ENCODE results near the gene B4GALT3.

Gene B4GALT3

GRCh38 chr1:161193561-161194235, 16.4 kb upstream of the B4GALT3 start:
- H3K27ac ChIP-seq (ENCODE audit: low read length), result no peak overlapping the region
- no peaks in the 10 kb centered on the region for H3K27me3 ChIP-seq (ENCODE audit: insufficient read depth, low read length)
- no peak overlapping the region for H3K9ac ChIP-seq (ENCODE audit: low read depth, low read length)
- no peaks in the 10 kb centered on the region for H3K9me3 ChIP-seq (ENCODE audit: insufficient read depth, low read depth, low read length)
- no peaks in the 10 kb centered on the region; the same call in 1 of the 2 replicates for H3K36me3 ChIP-seq (ENCODE audit: insufficient read depth, low read depth, low read length)
- no peak overlapping the region for H3K4me3 ChIP-seq (ENCODE audit: low read length)
- peaks cover 18% of the 10 kb centered on the region for H3K4me1 ChIP-seq (ENCODE audit: insufficient read depth, low read length)

GRCh38 chr1:161192476-161193465, 15.5 kb upstream of the B4GALT3 start:
- Histone ChIP-seq H3K27ac (ENCODE audit: low read length) (no peak overlapping the region), H3K4me3 (ENCODE audit: low read length) (no peak overlapping the region), H3K4me1 (ENCODE audit: insufficient read depth, low read length) (peaks cover 12% of the 10 kb centered on the region), H3K9me3 (ENCODE audit: insufficient read depth, low read depth, low read length) (no peaks in the 10 kb centered on the region), H3K9ac (ENCODE audit: low read depth, low read length) (no peak overlapping the region), H3K36me3 (ENCODE audit: insufficient read depth, low read depth, low read length) (no peaks in the 10 kb centered on the region; the same call in 1 of the 2 replicates), H3K27me3 (ENCODE audit: insufficient read depth, low read length) (no peaks in the 10 kb centered on the region)

GRCh38 chr1:161191971-161192370, 14.7 kb upstream of the B4GALT3 start:
- no peak overlapping the region for H3K27ac ChIP-seq (ENCODE audit: low read length)
- peaks cover 6% of the 10 kb centered on the region for H3K4me1 ChIP-seq (ENCODE audit: insufficient read depth, low read length)
- H3K27me3 ChIP-seq (ENCODE audit: insufficient read depth, low read length), result no peaks in the 10 kb centered on the region
- H3K36me3 ChIP-seq (ENCODE audit: insufficient read depth, low read depth, low read length), result no peaks in the 10 kb centered on the region; the same call in 1 of the 2 replicates
- H3K9me3 ChIP-seq (ENCODE audit: insufficient read depth, low read depth, low read length), result no peaks in the 10 kb centered on the region
- no peak overlapping the region for H3K9ac ChIP-seq (ENCODE audit: low read depth, low read length)
- H3K4me3 ChIP-seq (ENCODE audit: low read length), result no peak overlapping the region

DNA sequence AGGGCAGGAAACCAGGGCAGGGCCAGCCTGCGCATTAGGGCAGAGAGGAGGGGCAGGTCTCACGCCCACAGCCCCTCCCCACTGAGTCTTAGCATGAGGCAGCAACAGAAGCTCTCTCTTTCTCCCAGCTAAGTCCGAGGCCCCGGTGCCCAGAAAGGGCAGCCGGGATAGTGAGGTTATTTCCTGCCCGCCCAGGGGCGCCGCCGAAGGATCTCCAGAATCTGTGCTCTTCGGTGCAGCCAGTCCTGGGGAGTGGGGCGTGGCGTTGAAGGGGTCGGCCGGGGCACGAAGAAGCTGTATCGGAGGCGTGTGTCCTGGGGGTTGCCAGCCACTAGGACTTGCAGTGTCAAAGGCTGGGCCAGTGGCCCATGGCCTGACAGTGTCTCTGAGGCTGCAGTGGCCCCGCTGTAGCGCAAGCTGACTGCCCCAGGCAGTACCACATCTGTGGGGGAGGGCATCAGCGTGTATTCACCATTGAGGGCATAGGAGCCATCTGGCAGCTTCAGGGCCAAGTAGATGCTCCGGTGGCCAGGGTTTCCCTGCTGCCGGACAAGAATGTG, 13.7 kb upstream of the B4GALT3 start:
- no peaks in the 10 kb centered on the region for H3K4me1 ChIP-seq (ENCODE audit: insufficient read depth, low read length)
- H3K27me3 ChIP-seq (ENCODE audit: insufficient read depth, low read length), result no peaks in the 10 kb centered on the region
- no peak overlapping the region for H3K4me3 ChIP-seq (ENCODE audit: low read length)
- H3K36me3 ChIP-seq (ENCODE audit: insufficient read depth, low read depth, low read length), result no peaks in the 10 kb centered on the region; the same call in 1 of the 2 replicates
- no peak overlapping the region for H3K9ac ChIP-seq (ENCODE audit: low read depth, low read length)
- H3K27ac ChIP-seq (ENCODE audit: low read length), result no peak overlapping the region
- H3K9me3 ChIP-seq (ENCODE audit: insufficient read depth, low read depth, low read length), result no peaks in the 10 kb centered on the region

GRCh38 chr1:161189036-161189435, 11.7 kb upstream of the B4GALT3 start:
- Histone ChIP-seq H3K4me3 (ENCODE audit: low read length) (no peak overlapping the region), H3K4me1 (ENCODE audit: insufficient read depth, low read length) (no peaks in the 10 kb centered on the region), H3K9me3 (ENCODE audit: insufficient read depth, low read depth, low read length) (no peaks in the 10 kb centered on the region), H3K36me3 (ENCODE audit: insufficient read depth, low read depth, low read length) (no peaks in the 10 kb centered on the region; the same call in 1 of the 2 replicates), H3K27ac (ENCODE audit: low read length) (no peak overlapping the region), H3K27me3 (ENCODE audit: insufficient read depth, low read length) (no peaks in the 10 kb centered on the region), H3K9ac (ENCODE audit: low read depth, low read length) (no peak overlapping the region)

- H3K27ac ChIP-seq (ENCODE audit: low read length), result no peak overlapping the region
- no peak overlapping the region for H3K4me3 ChIP-seq (ENCODE audit: low read length)
- no peaks in the 10 kb centered on the region for H3K9me3 ChIP-seq (ENCODE audit: insufficient read depth, low read depth, low read length)
- no peaks in the 10 kb centered on the region for H3K4me1 ChIP-seq (ENCODE audit: insufficient read depth, low read length)
- H3K27me3 ChIP-seq (ENCODE audit: insufficient read depth, low read length), result no peaks in the 10 kb centered on the region
- no peaks in the 10 kb centered on the region; the same call in 1 of the 2 replicates for H3K36me3 ChIP-seq (ENCODE audit: insufficient read depth, low read depth, low read length)
- H3K9ac ChIP-seq (ENCODE audit: low read depth, low read length), result no peak overlapping the region
Observed at GRCh38 chr1:161188381-161188780, 11.1 kb upstream of the B4GALT3 start.

DNA sequence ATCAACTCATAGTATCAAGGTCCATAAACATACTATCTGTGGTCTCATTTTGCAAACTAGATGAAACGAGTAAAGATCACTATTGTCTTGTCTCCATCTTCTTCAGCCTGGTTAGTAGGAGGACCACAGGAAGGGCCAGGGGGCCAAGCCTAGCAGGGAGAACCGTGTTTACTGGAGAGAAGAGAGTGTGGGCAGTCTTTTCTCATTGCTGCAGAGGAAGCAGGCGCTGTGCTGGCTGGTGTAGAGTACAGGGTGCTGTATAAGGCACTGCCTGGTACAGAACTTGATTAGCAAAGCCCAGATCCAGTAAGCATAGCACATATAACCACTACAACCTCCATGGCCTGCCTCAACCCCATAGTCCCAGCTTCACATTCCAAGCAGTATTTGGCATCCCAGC, 10.0 kb upstream of the B4GALT3 start:
- no peak overlapping the region for H3K9ac ChIP-seq (ENCODE audit: low read depth, low read length)
- no peaks in the 10 kb centered on the region for H3K27me3 ChIP-seq (ENCODE audit: insufficient read depth, low read length)
- no peaks in the 10 kb centered on the region; the same call in 1 of the 2 replicates for H3K36me3 ChIP-seq (ENCODE audit: insufficient read depth, low read depth, low read length)
- H3K4me3 ChIP-seq (ENCODE audit: low read length), result no peak overlapping the region
- H3K4me1 ChIP-seq (ENCODE audit: insufficient read depth, low read length), result no peaks in the 10 kb centered on the region
- H3K27ac ChIP-seq (ENCODE audit: low read length), result no peak overlapping the region
- no peaks in the 10 kb centered on the region for H3K9me3 ChIP-seq (ENCODE audit: insufficient read depth, low read depth, low read length)

- H3K9ac ChIP-seq (ENCODE audit: low read depth, low read length), result no peak overlapping the region
- H3K4me1 ChIP-seq (ENCODE audit: insufficient read depth, low read length), result no peaks in the 10 kb centered on the region
- no peaks in the 10 kb centered on the region for H3K36me3 ChIP-seq (ENCODE audit: insufficient read depth, low read depth, low read length)
- no peaks in the 10 kb centered on the region for H3K9me3 ChIP-seq (ENCODE audit: insufficient read depth, low read depth, low read length)
- no peak overlapping the region for H3K27ac ChIP-seq (ENCODE audit: low read length)
- H3K27me3 ChIP-seq (ENCODE audit: insufficient read depth, low read length), result no peaks in the 10 kb centered on the region
- H3K4me3 ChIP-seq (ENCODE audit: low read length), result no peak overlapping the region
Observed at GRCh38 chr1:161185732-161186311, 8.5 kb upstream of the B4GALT3 start.

- H3K9me3 ChIP-seq (ENCODE audit: insufficient read depth, low read depth, low read length), result no peaks in the 10 kb centered on the region
- no peaks in the 10 kb centered on the region for H3K27me3 ChIP-seq (ENCODE audit: insufficient read depth, low read length)
- no peaks in the 10 kb centered on the region for H3K4me1 ChIP-seq (ENCODE audit: insufficient read depth, low read length)
- no peak overlapping the region for H3K4me3 ChIP-seq (ENCODE audit: low read length)
- no peak overlapping the region for H3K27ac ChIP-seq (ENCODE audit: low read length)
- H3K36me3 ChIP-seq (ENCODE audit: insufficient read depth, low read depth, low read length), result no peaks in the 10 kb centered on the region
- no peak overlapping the region for H3K9ac ChIP-seq (ENCODE audit: low read depth, low read length)
Observed at GRCh38 chr1:161185282-161185682, 8.0 kb upstream of the B4GALT3 start.

GRCh38 chr1:161182214-161182613, 4.9 kb upstream of the B4GALT3 start:
- H3K27ac ChIP-seq (ENCODE audit: low read length), result no peak overlapping the region
- peaks cover 6% of the 10 kb centered on the region; the same call in 1 of the 2 replicates for H3K4me1 ChIP-seq (ENCODE audit: insufficient read depth, low read length)
- H3K4me3 ChIP-seq (ENCODE audit: low read length), result no peak overlapping the region
- no peaks in the 10 kb centered on the region for H3K9me3 ChIP-seq (ENCODE audit: insufficient read depth, low read depth, low read length)
- no peaks in the 10 kb centered on the region for H3K36me3 ChIP-seq (ENCODE audit: insufficient read depth, low read depth, low read length)
- H3K27me3 ChIP-seq (ENCODE audit: insufficient read depth, low read length), result no peaks in the 10 kb centered on the region
- no peak overlapping the region for H3K9ac ChIP-seq (ENCODE audit: low read depth, low read length)

GRCh38 chr1:161180639-161181038, 3.3 kb upstream of the B4GALT3 start:
- H3K27ac ChIP-seq (ENCODE audit: low read length), result no peak overlapping the region

More at GRCh38 chr1:161180639-161181038, 3.3 kb upstream of the B4GALT3 start:
- Histone ChIP-seq H3K4me1 (ENCODE audit: insufficient read depth, low read length) (peaks cover 6% of the 10 kb centered on the region; the same call in 1 of the 2 replicates), H3K36me3 (ENCODE audit: insufficient read depth, low read depth, low read length) (peaks cover under 1% of the 10 kb centered on the region; the same call in 1 of the 2 replicates), H3K4me3 (ENCODE audit: low read length) (no peak overlapping the region), H3K9me3 (ENCODE audit: insufficient read depth, low read depth, low read length) (no peaks in the 10 kb centered on the region), H3K9ac (ENCODE audit: low read depth, low read length) (no peak overlapping the region), H3K27me3 (ENCODE audit: insufficient read depth, low read length) (no peaks in the 10 kb centered on the region)
